Diencephalon (tissue), 1 donor: ENCODE measurements around the gene VGLL1. TPM values are rescaled to one million over a fixed set of nuclear protein-coding genes. Genes with fewer than 3 reads are reported as not detected.

ENCODE experiments used
- small RNA-seq: library from RNA; depleted of rRNA; stranded (forward); fragments of <200 nt; gene quantifications from one replicate; pipeline ENCODE3, GENCODE V24; 2014
- total RNA-seq: library from RNA; depleted of rRNA; stranded (reverse); fragments of >200 nt; gene quantifications from one replicate; pipeline ENCODE4 v1.2.3, GENCODE V29; 2014

Gene VGLL1
- total RNA-seq, result not detected

GRCh38 chrX:136531951-136532350, at the start of gene VGLL1:
Gene VGLL1 (plus strand): TSS chrX:136532215. CDS start chrX:136536021, 3,806 bp downstream.

GRCh38 chrX:136487647-136488046, 44.4 kb upstream of the VGLL1 start, which contains the start of gene BRS3:
Gene BRS3 (plus strand): TSS chrX:136487947. CDS start chrX:136488115, 168 bp downstream.

GRCh38 chrX:136497556-136498052, 34.4 kb upstream of the VGLL1 start, which contains the start of gene HTATSF1:
Gene HTATSF1 (plus strand): TSS chrX:136497592. CDS start chrX:136497685, 93 bp downstream.

Small RNAs within 50 kb of the gene (small RNA-seq; reads per million reads assigned to genes)
- gene MIR934 (not detected), gene RF00019 (not detected), gene RNU6-320P (not detected)

Other genes with a start within 250 kb of the VGLL1 start
- not detected for gene ADGRG4, start 231.3 kb upstream of the VGLL1 start, total RNA-seq
- gene BRS3, start 44.3 kb upstream of the VGLL1 start, total RNA-seq, result 2.5 TPM
- 81.7 TPM for gene HTATSF1, start 34.6 kb upstream of the VGLL1 start, total RNA-seq
- gene CD40LG, start 115.9 kb downstream of the VGLL1 start, total RNA-seq, result not detected
- gene ARHGEF6, start 248.7 kb downstream of the VGLL1 start, total RNA-seq, result 26.8 TPM